GM10266 (cell line): ENCODE measurements around the gene GPR37.
A peak's percentile ranks its signal among the peaks of the same experiment; 100 is the strongest.

Source experiments
- DNase-seq: peaks from one replicate; pipeline ENCODE4 v3.0.0; 2012; ENCODE audit errors: extremely low spot score
- TF ChIP-seq, protein P1 (sequence below): IDR thresholded peaks from 2 replicates; pipeline ENCODE4 v1.5.1; 2012; ENCODE audit warnings: mild to moderate bottlenecking, low read depth; ENCODE audit not compliant: control insufficient read depth, insufficient read depth; ENCODE audit errors: missing control alignments

Gene GPR37

GRCh38 chr7:124773339-124773738, 7.7 kb upstream of the GPR37 start:
- no peak for DNase-seq
- TF ChIP-seq, protein P1, sequence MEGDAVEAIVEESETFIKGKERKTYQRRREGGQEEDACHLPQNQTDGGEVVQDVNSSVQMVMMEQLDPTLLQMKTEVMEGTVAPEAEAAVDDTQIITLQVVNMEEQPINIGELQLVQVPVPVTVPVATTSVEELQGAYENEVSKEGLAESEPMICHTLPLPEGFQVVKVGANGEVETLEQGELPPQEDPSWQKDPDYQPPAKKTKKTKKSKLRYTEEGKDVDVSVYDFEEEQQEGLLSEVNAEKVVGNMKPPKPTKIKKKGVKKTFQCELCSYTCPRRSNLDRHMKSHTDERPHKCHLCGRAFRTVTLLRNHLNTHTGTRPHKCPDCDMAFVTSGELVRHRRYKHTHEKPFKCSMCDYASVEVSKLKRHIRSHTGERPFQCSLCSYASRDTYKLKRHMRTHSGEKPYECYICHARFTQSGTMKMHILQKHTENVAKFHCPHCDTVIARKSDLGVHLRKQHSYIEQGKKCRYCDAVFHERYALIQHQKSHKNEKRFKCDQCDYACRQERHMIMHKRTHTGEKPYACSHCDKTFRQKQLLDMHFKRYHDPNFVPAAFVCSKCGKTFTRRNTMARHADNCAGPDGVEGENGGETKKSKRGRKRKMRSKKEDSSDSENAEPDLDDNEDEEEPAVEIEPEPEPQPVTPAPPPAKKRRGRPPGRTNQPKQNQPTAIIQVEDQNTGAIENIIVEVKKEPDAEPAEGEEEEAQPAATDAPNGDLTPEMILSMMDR: no peak

GRCh38 chr7:124769136-124769535, 3.5 kb upstream of the GPR37 start:
- TF ChIP-seq, protein P1: no peak
- no peak for DNase-seq

DNA sequence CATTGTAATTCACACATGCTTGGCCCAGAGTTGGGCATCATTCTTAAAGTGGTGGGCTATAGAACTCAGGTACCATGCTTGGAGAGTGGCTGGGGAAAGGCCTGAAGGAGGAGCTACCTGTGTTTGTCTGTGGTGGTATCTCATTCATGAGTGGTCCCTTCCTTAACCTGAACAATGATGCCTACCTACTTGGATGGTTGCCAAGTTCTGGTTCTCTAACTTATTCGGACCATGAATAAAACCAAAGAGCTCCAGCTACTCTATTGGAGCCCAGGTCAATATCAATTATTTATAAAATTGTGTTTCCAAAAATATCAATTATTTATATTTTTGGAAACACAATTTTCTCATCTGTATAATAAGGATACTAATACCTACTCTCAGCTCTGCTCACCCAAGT, 2.9 kb upstream of the GPR37 start:
- TF ChIP-seq, protein P1: no peak
- no peak for DNase-seq

DNA sequence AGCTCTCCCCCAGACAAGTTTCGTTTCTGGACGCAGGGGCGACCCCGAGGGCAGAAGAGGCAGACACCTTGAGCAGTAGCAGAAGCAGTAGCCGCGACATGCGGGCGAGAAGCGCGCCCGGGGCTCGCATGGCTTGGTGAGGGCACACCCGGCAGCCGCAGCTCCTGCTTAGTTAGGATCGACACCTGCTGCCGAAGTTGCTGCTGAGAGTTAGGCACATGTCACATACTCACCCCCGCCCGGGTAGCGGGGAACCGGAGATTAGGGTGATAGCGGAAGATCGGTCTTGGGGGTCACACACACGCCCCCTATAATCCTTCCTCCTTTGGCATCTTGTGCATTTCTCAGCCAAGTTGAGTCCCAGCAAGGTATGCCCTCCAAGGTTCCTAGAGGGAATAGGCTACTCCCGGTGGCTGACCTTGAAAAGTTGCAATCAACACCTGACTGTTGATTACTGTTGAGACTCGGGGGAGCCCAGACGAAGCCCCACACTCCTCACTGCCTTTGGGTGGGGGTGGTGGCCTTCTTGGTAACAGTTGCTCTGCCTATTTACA, 668 bp downstream of the GPR37 start:
- TF ChIP-seq, protein P1: no peak
- DNase-seq: peak; percentile 51

DNA sequence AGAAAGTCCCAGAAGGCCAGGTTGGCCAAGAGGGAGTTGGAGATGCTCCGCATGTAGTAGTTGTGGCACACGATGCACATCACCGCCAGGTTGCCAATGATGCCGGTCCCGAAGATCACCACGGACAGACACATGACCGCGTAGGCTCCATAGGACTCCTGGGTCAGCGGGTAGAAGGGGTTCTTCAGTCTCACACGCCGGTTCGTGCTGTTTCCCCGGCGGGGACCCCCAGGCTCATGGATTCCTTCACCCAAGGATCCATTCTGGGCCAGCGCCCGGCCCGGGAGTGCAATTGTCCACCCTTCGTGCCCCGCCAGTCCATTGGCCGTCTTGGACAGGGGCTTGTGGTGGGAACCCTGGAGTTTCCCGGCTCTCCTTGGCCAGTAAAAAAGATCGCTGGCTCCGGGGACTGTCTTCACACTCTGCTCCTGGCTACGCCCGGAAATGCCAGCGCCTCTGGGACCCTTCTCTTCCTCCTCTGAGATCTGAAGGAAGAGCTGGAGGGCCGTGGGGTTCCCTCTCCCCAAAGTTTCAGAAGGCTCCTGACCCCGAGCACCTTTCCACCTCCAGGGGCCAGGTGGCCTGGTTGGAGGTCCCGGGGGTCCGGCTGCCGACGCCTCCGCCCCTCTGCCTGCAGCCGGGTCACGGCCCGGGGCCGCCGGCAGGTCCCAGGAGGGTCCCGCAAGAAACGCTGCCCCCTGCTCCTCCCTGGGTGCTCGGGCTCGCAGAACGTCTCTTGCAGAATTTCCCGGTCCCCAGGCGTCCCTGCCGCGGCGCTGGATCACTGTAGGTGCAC, 1.3 kb downstream of the GPR37 start:
- TF ChIP-seq, protein P1: no peak
- no peak for DNase-seq

- TF ChIP-seq, protein P1: no peak
- DNase-seq: no peak
Measured at GRCh38 chr7:124762611-124763143, 2.9 kb downstream of the GPR37 start.

DNA sequence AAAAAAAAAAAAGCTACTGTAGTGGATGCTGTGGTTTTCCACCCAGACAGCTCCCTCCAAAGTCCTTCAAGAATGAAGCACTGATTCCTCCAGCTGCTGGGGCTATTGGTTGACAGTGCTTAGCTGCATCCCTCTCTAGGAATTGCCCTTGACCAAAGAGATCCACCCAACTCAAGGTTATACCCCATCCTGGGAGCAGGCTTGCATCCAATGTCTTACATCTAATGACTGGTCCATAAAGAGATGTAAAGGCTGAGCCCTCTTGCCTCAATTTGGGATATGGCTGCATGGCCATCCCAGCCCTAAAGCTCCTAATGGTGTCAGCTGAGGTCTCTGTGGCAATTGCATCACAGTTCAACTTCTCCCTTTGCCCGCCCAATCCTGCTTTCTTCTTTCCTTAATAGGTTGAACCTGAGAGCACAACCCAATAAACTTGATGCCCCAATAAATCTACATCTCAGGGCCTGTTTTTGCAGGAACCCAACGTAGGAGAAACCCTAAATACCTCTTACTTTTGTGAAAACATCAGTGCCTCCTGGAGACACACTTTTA, 4.4 kb downstream of the GPR37 start:
- DNase-seq: no peak
- TF ChIP-seq, protein P1: no peak
